ENCODE measurements around the gene NMNAT2.

The NMNAT2 gene

GRCh38 chr1:183259924-183260323 is 158.3 kb downstream of the NMNAT2 start:
- DNase-seq (ENCODE audit: low read depth) = no peak
- H3K4me3 ChIP-seq (ENCODE audit: low read length) = no peak overlapping the region
- TF ChIP-seq CTCF (IDR thresholded peaks at IDR 0.05; ENCODE audit: insufficient read depth, low read depth, low read length, missing control alignments) = no peak

GRCh38 chr1:183255073-183255472 is 163.1 kb downstream of the NMNAT2 start:
- no peak overlapping the region for H3K4me3 ChIP-seq (ENCODE audit: low read length)
- DNase-seq (ENCODE audit: low read depth) = no peak
- no peak for TF ChIP-seq CTCF (IDR thresholded peaks at IDR 0.05; ENCODE audit: insufficient read depth, low read depth, low read length, missing control alignments)

- no peak for TF ChIP-seq CTCF (IDR thresholded peaks at IDR 0.05; ENCODE audit: insufficient read depth, low read depth, low read length, missing control alignments)
- DNase-seq (ENCODE audit: low read depth) = no peak
- H3K4me3 ChIP-seq (ENCODE audit: low read length) = no peak overlapping the region
These were observed 166.2 kb downstream of the NMNAT2 start for GRCh38 chr1:183251959-183252450.

- DNase-seq (ENCODE audit: low read depth) = no peak
- H3K4me3 ChIP-seq (ENCODE audit: low read length) = no peak overlapping the region
- TF ChIP-seq CTCF (IDR thresholded peaks at IDR 0.05; ENCODE audit: insufficient read depth, low read depth, low read length, missing control alignments) = no peak
These were observed 166.8 kb downstream of the NMNAT2 start for GRCh38 chr1:183251101-183251958.

GRCh38 chr1:183249941-183250452 is 168.2 kb downstream of the NMNAT2 start:
- no peak for DNase-seq (ENCODE audit: low read depth)
- TF ChIP-seq CTCF (IDR thresholded peaks at IDR 0.05; ENCODE audit: insufficient read depth, low read depth, low read length, missing control alignments) = no peak

GRCh38 chr1:183248989-183249691 is 169.0 kb downstream of the NMNAT2 start:
- H3K4me3 ChIP-seq (ENCODE audit: low read length) = no peak overlapping the region

More at GRCh38 chr1:183249941-183250452, 168.2 kb downstream of the NMNAT2 start:
- no peak overlapping the region for H3K4me3 ChIP-seq (ENCODE audit: low read length)

More at GRCh38 chr1:183248989-183249691, 169.0 kb downstream of the NMNAT2 start:
- DNase-seq (ENCODE audit: low read depth) = no peak
- TF ChIP-seq CTCF (IDR thresholded peaks at IDR 0.05; ENCODE audit: insufficient read depth, low read depth, low read length, missing control alignments) = no peak

Measured in epithelial cell of esophagus (primary cell).